ENCODE data around the gene USB1.

DNA sequence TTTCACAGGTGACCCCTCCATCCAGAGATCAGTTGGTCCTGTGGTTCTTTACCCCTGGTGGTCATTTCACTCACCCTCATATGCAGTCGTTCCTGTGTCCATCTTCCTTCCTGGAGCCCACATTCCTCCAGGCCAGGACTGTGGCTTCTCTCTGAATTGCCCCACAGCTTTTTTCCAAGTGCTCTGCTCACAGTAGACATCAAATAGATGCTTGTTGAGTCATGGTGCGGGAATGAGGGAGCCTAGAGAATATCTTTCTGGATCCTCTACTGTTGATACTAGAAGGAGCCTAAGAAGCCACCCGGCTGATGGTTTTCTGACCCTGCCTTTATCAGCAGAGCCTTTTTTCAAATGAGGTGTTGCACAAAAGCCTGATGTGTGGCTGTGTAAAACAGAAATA is 10.4 kb downstream of the USB1 start:
- TF ChIP-seq GATA3 (IDR thresholded peaks at IDR 0.05; ENCODE audit: low read depth, low read length) (no peak), GATA2 (IDR thresholded peaks at IDR 0.05; ENCODE audit: low read depth, low read length) (no peak)

Data from SH-SY5Y (cell line).